Thyroid gland (tissue), 4 donors: ENCODE results near the gene ITGA1. TPM values are rescaled to one million over a fixed set of nuclear protein-coding genes. Genes with fewer than 3 reads are reported as not detected.

Experiments
- DNase-seq, 2 donors: peaks; one replicate each; pipeline ENCODE4 v3.0.0-alpha.2; 2019
- H3K27ac ChIP-seq, 3 donors: fragments of 200-600 bp; sonication (generic); 1 replicate in 2 of 3; 2 replicates in 1 of 3; pipeline ENCODE4 v1.5.1; 2016 to 2019; ENCODE audit warnings: mild to moderate bottlenecking in 1 of 3, moderate library complexity in 1 of 3
- H3K27me3 ChIP-seq: fragments of 200-600 bp; sonication (generic); one replicate; pipeline ENCODE4 v1.5.1; 2019
- H3K36me3 ChIP-seq, 2 donors: fragments of 200-600 bp; sonication (generic); one replicate each; pipeline ENCODE4 v1.5.1; 2016 to 2019
- H3K4me1 ChIP-seq, 2 donors: fragments of 200-600 bp; sonication (generic); one replicate each; pipeline ENCODE4 v1.5.1; 2017 to 2019
- H3K4me3 ChIP-seq, 3 donors: fragments of 200-600 bp; sonication (generic); replicated peaks in 1 of 3; 1 replicate in 2 of 3; 2 replicates in 1 of 3; pipeline ENCODE4 v1.5.1; 2016; ENCODE audit warnings: mild to moderate bottlenecking in 1 of 3
- H3K9me3 ChIP-seq: fragments of 200-600 bp; sonication (generic); one replicate; pipeline ENCODE4 v1.5.1; 2017
- POLR2A ChIP-seq, 2 donors: fragments of 450-650 bp; IDR thresholded peaks; one replicate each; pipeline ENCODE4 v1.6.1; 2017; ENCODE audit warnings: antibody characterized with exemption in 2 of 2, mild to moderate bottlenecking in 2 of 2, moderate library complexity in 1 of 2
- WGBS, 2 donors: methylation state at CpG; one replicate each; pipeline ENCODE4 v1.1.5; 2017; 5-methylcytosine and 5-hydroxymethylcytosine counted together
- intact Hi-C: fragments of 100-400 bp; cut with DNase I; formaldehyde crosslinking; loops from one replicate; pipeline ENCODE4 v1.15.1; 2023
- small RNA-seq: library from RNA; depleted of rRNA; stranded (forward); fragments of <200 nt; gene quantifications from one replicate; pipeline ENCODE3, GENCODE V24; 2016
- total RNA-seq, 4 donors: library from RNA; depleted of rRNA; stranded (reverse); fragments of >200 nt; gene quantifications; one replicate each; pipeline ENCODE4 v1.2.3, GENCODE V29; 2016
- TF ChIP-seq, protein P1 (sequence below), 6 experiments: fragments of 200-600 bp in 3 of 6; fragments of 450-650 bp in 3 of 6; sonication (generic) in 3 of 6; IDR thresholded peaks; one replicate each; pipeline ENCODE4 v1.5.1; 2016 to 2019; ENCODE audit warnings: antibody characterized with exemption in 6 of 6, mild to moderate bottlenecking in 2 of 6, inconsistent platforms in 1 of 6, moderate library complexity in 1 of 6

ITGA1 gene
- total RNA-seq, 4 donors from 2014 or later = 38.7 to 85.9 (median 52.6) TPM

GRCh38 chr5:53003144-53003543, 215.4 kb downstream of the ITGA1 start:
- H3K4me1 ChIP-seq = no peaks in the 10 kb centered on the region
- H3K27ac ChIP-seq = no peak overlapping the region
- no peak for DNase-seq
- intact Hi-C loops = no loop called here
- no peak overlapping the region for H3K4me3 ChIP-seq
- WGBS, 2 donors = 95 to 100% methylated on average over 1 of the region's 1 CpG
- H3K36me3 ChIP-seq = no peaks in the 10 kb centered on the region
- no peaks in the 10 kb centered on the region for H3K27me3 ChIP-seq
- no peaks in the 10 kb centered on the region for H3K9me3 ChIP-seq
- no peak for TF ChIP-seq POLR2A (IDR thresholded peaks at IDR 0.05)
- TF ChIP-seq, protein P1, sequence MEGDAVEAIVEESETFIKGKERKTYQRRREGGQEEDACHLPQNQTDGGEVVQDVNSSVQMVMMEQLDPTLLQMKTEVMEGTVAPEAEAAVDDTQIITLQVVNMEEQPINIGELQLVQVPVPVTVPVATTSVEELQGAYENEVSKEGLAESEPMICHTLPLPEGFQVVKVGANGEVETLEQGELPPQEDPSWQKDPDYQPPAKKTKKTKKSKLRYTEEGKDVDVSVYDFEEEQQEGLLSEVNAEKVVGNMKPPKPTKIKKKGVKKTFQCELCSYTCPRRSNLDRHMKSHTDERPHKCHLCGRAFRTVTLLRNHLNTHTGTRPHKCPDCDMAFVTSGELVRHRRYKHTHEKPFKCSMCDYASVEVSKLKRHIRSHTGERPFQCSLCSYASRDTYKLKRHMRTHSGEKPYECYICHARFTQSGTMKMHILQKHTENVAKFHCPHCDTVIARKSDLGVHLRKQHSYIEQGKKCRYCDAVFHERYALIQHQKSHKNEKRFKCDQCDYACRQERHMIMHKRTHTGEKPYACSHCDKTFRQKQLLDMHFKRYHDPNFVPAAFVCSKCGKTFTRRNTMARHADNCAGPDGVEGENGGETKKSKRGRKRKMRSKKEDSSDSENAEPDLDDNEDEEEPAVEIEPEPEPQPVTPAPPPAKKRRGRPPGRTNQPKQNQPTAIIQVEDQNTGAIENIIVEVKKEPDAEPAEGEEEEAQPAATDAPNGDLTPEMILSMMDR (IDR thresholded peaks at IDR 0.05) = no peak

- intact Hi-C loops = no loop called here
- Histone ChIP-seq H3K27ac (no peak overlapping the region), H3K36me3 (no peaks in the 10 kb centered on the region), H3K4me3 (no peak overlapping the region), H3K9me3 (no peaks in the 10 kb centered on the region), H3K4me1 (no peaks in the 10 kb centered on the region), H3K27me3 (no peaks in the 10 kb centered on the region)
- 64 to 79% methylated on average over 4 of the region's 4 CpGs for WGBS, 2 donors
- DNase-seq = no peak
- TF ChIP-seq, protein P1 (IDR thresholded peaks at IDR 0.05) = no peak
- TF ChIP-seq POLR2A (IDR thresholded peaks at IDR 0.05) = no peak
Measured at GRCh38 chr5:53006911-53007890, 219.5 kb downstream of the ITGA1 start.

- H3K4me1 ChIP-seq = no peaks in the 10 kb centered on the region
- intact Hi-C loops = no loop called here
- WGBS, 2 donors = 80 to 92% methylated on average over 1 of the region's 1 CpG
- no peaks in the 10 kb centered on the region for H3K36me3 ChIP-seq
- no peak overlapping the region for H3K27ac ChIP-seq
- no peak for DNase-seq
- H3K27me3 ChIP-seq = no peaks in the 10 kb centered on the region
- TF ChIP-seq POLR2A (IDR thresholded peaks at IDR 0.05) = no peak
- no peak overlapping the region for H3K4me3 ChIP-seq
- no peaks in the 10 kb centered on the region for H3K9me3 ChIP-seq
Measured at GRCh38 chr5:53008751-53009150, 221.0 kb downstream of the ITGA1 start.

Small RNA genes within 50 kb of the gene (small RNA-seq; reads per million reads assigned to genes)
- gene B3GNTL1P1 = not detected

Other genes with a start within 250 kb of the ITGA1 start
- gene PELO, start within 50 bp of the ITGA1 start, total RNA-seq = 10 to 100 TPM; 20.0 to 37.0 (median 23.3) TPM
- 1 to 10 TPM; 2.0 to 6.0 (median 3.1) TPM for gene ITGA2, start 201.4 kb downstream of the ITGA1 start, total RNA-seq